Stomach (tissue), 9 donors: ENCODE results near the gene PLEKHH1. TPM values are rescaled to one million over a fixed set of nuclear protein-coding genes. Genes with fewer than 3 reads are reported as not detected.

ENCODE experiments used
- DNase-seq, 2 donors: peaks; one replicate each; pipeline versions ENCODE4 v3.0.0 to v3.0.0-alpha.2; 2013 to 2019
- H3K27ac ChIP-seq, 5 donors: fragments of 200-600 bp in 4 of 5; sonication (generic) in 4 of 5; one replicate each; pipeline ENCODE4 v1.5.1; 2013 to 2019; ENCODE audit warnings: mild to moderate bottlenecking in 1 of 5, moderate library complexity in 1 of 5
- H3K27me3 ChIP-seq, 3 donors: fragments of 200-600 bp; sonication (generic); one replicate each; pipeline ENCODE4 v1.5.1; 2017 to 2019; ENCODE audit warnings: mixed run types in 1 of 3
- H3K36me3 ChIP-seq, 4 donors: fragments of 200-600 bp; sonication (generic); 1 replicate in 3 of 4; 2 replicates in 1 of 4; pipeline ENCODE4 v1.5.1; 2016 to 2019
- H3K4me1 ChIP-seq, 4 donors: fragments of 200-600 bp; sonication (generic); one replicate each; pipeline ENCODE4 v1.5.1; 2016 to 2019
- H3K4me3 ChIP-seq, 4 donors: fragments of 200-600 bp; sonication (generic) in 3 of 4; one replicate each; pipeline ENCODE4 v1.5.1; 2016 to 2019; ENCODE audit warnings: mild to moderate bottlenecking in 1 of 4
- H3K9me3 ChIP-seq, 4 donors: fragments of 200-600 bp; sonication (generic); one replicate each; pipeline ENCODE4 v1.5.1; 2016 to 2019
- EP300 ChIP-seq: sonication (generic); formaldehyde crosslinking; IDR thresholded peaks from one replicate; pipeline ENCODE4 v1.6.1; 2017; ENCODE audit warnings: antibody characterized with exemption
- POLR2A ChIP-seq, 4 donors: fragments of 450-650 bp; IDR thresholded peaks; one replicate each; pipeline ENCODE4 v1.6.1; 2016; ENCODE audit warnings: antibody characterized with exemption in 4 of 4, control low read depth in 2 of 4, mild to moderate bottlenecking in 1 of 4, moderate library complexity in 1 of 4
- POLR2AphosphoS5 ChIP-seq, 3 donors: sonication (generic); formaldehyde crosslinking; IDR thresholded peaks; one replicate each; pipeline ENCODE4 v1.6.1; 2016; ENCODE audit warnings: antibody characterized with exemption in 3 of 3
- WGBS, 5 donors: extraction: QIAGEN DNeasy Blood & Tissue Kit in 3 of 5; methylation state at CpG; one replicate each; pipeline versions ENCODE4 v1.1.5 to v1.1.7; 2013 to 2018; 5-methylcytosine and 5-hydroxymethylcytosine counted together
- intact Hi-C: fragments of 100-400 bp; cut with DNase I; formaldehyde crosslinking; loops from one replicate; pipeline ENCODE4 v1.15.1; 2023; ENCODE audit warnings: low total_unique reads
- polyA plus RNA-seq, 3 donors: library from polyadenylated mRNA; stranded (reverse); fragments of 200-250 nt; gene quantifications; one replicate each; pipeline ENCODE4 v1.2.3, GENCODE V29; 2013
- total RNA-seq, 5 donors: library from RNA; depleted of rRNA; stranded (reverse); fragments of >200 nt; gene quantifications; one replicate each; pipeline versions ENCODE4 v1.1.0 to v1.2.3, GENCODE V29; 2014 to 2016
- TF ChIP-seq, protein P1 (sequence below), 7 experiments: fragments of 450-650 bp in 4 of 7; fragments of 200-600 bp in 3 of 7; sonication (generic) in 3 of 7; IDR thresholded peaks; one replicate each; pipeline ENCODE4 v1.5.1; 2016 to 2019; ENCODE audit warnings: antibody characterized with exemption in 7 of 7, control low read depth in 2 of 7, mild to moderate bottlenecking in 1 of 7
- donor health status: healthy with polysubstance abuse.
- donor health status: Bipolar disorder and iron deficiency.
- donor health status: healthy.

Gene PLEKHH1
- total and polyA plus RNA-seq, 8 donors: 3.8 to 136 (median 31.4) TPM

DNA sequence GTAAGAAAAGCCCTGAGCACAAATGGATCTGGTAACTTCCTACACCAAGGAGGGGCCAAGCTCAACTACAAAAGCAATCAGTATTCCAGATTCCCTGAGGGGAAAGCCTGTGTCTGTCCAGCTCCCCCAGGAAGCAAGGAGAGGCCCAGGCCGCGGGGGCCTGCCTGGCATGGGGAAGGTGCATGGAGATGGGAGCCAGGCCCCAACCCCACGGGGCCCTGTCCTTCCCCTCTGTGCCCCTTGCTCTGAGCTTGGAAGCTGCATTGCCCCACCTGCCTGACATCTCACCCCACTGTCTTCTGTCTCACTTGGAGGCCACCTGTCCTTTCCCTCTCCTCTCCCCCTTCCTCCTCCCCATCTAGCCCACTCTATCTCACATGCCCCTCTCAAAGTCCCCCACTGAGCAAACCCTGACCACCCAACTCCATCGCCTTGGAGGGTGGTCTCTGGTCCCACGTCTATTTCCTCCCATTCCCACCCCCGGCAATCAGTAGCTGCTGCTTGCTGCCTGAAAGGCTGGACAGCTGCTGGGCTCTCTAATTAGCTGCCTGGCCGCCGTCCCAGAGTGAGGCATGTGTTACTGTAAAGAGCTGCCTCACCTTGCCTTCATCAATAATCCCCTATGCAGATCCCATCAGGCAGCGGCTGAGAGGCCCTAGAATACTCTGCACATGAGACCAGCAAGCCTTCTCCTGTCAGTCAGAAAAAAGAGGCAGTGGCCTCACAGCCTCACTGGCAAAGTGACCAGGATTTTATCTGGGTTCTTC is 41.2 kb upstream of the PLEKHH1 start:
- Histone ChIP-seq H3K36me3 (no peaks in the 10 kb centered on the region), H3K9me3 (peaks cover 5 to 17% (median 13%) of the 10 kb centered on the region in 4 donors), H3K4me1 (peaks cover 0 to 29% (median 14%) of the 10 kb centered on the region in 4 donors), H3K27me3 (no peaks in the 10 kb centered on the region), H3K4me3 (no peak overlapping the region), H3K27ac (no peak overlapping the region)
- DNase-seq: peak in 1 of 2 donors; percentile 84
- WGBS, 5 donors: 50 to 63% (median 62%) methylated on average over 9 of the region's 9 CpGs
- TF ChIP-seq, protein P1, sequence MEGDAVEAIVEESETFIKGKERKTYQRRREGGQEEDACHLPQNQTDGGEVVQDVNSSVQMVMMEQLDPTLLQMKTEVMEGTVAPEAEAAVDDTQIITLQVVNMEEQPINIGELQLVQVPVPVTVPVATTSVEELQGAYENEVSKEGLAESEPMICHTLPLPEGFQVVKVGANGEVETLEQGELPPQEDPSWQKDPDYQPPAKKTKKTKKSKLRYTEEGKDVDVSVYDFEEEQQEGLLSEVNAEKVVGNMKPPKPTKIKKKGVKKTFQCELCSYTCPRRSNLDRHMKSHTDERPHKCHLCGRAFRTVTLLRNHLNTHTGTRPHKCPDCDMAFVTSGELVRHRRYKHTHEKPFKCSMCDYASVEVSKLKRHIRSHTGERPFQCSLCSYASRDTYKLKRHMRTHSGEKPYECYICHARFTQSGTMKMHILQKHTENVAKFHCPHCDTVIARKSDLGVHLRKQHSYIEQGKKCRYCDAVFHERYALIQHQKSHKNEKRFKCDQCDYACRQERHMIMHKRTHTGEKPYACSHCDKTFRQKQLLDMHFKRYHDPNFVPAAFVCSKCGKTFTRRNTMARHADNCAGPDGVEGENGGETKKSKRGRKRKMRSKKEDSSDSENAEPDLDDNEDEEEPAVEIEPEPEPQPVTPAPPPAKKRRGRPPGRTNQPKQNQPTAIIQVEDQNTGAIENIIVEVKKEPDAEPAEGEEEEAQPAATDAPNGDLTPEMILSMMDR (IDR thresholded peaks at IDR 0.05): no peak
- TF ChIP-seq POLR2AphosphoS5 (IDR thresholded peaks at IDR 0.05): no peak
- TF ChIP-seq POLR2A (IDR thresholded peaks at IDR 0.05): no peak
- TF ChIP-seq EP300: no peak
- intact Hi-C loops: no loop called here

DNA sequence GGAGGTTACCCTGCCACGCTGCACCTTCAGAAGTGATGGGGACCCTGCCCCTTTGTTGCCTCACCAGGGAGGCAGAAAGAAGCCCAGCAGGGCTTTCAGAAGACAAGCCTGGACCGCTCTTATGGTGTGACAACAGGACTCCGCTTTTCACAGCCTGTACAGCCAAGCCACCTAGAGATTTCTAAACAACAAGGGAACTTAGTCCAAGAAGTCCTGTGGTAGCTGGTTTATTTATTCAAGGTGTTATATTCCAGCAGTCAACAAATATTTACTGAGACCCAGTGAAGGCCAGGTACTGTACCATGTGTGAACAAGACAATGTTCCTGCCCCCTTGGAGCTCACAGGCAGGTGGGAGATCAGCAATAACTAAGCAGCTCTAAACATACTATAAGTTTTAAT is 40.6 kb upstream of the PLEKHH1 start:
- H3K4me1 ChIP-seq: peaks cover 0 to 28% (median 14%) of the 10 kb centered on the region in 4 donors
- no peaks in the 10 kb centered on the region for H3K36me3 ChIP-seq
- TF ChIP-seq EP300 (no peak), POLR2AphosphoS5 (IDR thresholded peaks at IDR 0.05) (no peak), POLR2A (IDR thresholded peaks at IDR 0.05) (no peak)
- TF ChIP-seq, protein P1 (IDR thresholded peaks at IDR 0.05): no peak
- WGBS, 5 donors: 57 to 91% (median 75%) methylated on average over 3 of the region's 3 CpGs
- intact Hi-C loops: no loop called here
- no peaks in the 10 kb centered on the region for H3K27me3 ChIP-seq
- H3K9me3 ChIP-seq: peaks cover 5 to 17% (median 13%) of the 10 kb centered on the region in 4 donors
- no peak overlapping the region for H3K27ac ChIP-seq
- DNase-seq: no peak
- no peak overlapping the region for H3K4me3 ChIP-seq

DNA sequence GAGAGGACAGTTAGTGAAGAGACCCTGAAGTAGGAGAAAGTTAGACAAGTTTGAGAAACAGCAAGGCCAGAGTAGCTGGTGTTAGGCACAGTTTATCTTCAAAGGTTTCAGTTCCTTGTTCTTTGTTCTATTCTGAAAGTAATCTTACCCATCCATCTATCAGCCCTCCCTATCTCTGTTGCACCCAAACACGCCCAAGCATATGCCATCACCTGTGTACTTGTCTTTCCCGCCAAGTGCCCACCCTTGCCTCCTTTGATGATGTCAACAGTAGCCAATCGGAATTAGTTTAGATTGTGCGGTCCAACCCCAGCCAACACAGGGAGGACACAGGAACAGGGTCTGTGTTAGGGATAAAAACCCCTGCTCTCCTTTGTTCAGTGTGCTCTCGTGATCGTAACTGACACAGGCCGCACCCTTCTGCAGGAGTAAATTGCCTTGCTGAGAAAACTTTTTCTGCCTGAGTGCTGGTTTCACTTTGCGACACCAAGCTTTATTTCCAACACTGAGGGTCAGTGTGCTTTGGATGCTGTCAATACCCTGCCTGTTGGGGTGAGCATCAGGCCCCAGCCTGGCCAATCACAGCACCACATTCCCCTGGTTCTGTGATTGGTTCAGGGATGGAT is 39.9 kb upstream of the PLEKHH1 start:
- Histone ChIP-seq H3K4me1 (peaks cover 0 to 21% (median 13%) of the 10 kb centered on the region in 4 donors), H3K9me3 (peaks cover 5 to 17% (median 13%) of the 10 kb centered on the region in 4 donors), H3K4me3 (no peak overlapping the region), H3K27ac (no peak overlapping the region), H3K27me3 (no peaks in the 10 kb centered on the region), H3K36me3 (no peaks in the 10 kb centered on the region)
- no peak for DNase-seq
- TF ChIP-seq EP300 (no peak), POLR2A (IDR thresholded peaks at IDR 0.05) (no peak)
- intact Hi-C loops: no loop called here
- WGBS, 5 donors: 93 to 98% (median 95%) methylated on average over 8 of the region's 8 CpGs

DNA sequence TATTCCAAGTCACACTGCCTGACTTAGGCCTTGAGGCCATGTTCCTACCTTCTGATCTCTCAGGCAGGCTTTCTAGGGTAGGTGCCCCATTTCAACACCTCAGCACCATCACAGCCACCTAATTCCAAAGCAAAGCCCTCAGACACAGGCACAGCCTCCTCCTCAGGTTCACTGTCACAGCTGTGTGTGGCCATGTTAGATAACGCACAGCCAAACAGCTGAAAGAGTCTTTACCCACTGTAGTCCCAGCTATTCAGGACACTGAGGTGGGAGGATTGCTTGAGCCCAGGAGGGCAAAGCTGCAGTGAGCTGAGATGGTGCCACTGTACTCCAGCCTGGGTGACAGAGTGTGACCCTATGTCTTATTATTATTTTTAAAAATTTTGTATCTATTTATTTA is 37.3 kb upstream of the PLEKHH1 start:
- DNase-seq: no peak
- no peak overlapping the region for H3K4me3 ChIP-seq
- no peak overlapping the region for H3K27ac ChIP-seq
- peaks cover 5 to 17% (median 13%) of the 10 kb centered on the region in 4 donors for H3K9me3 ChIP-seq
- TF ChIP-seq EP300: no peak
- TF ChIP-seq, protein P1 (IDR thresholded peaks at IDR 0.05): no peak
- no peak for TF ChIP-seq POLR2A (IDR thresholded peaks at IDR 0.05)
- no peak for TF ChIP-seq POLR2AphosphoS5 (IDR thresholded peaks at IDR 0.05)
- no peaks in the 10 kb centered on the region for H3K36me3 ChIP-seq
- intact Hi-C loops: no loop called here
- WGBS, 5 donors: 89 to 100% (median 97%) methylated on average over 1 of the region's 1 CpG
- H3K27me3 ChIP-seq: no peaks in the 10 kb centered on the region
- peaks cover 0 to 14% (median 5%) of the 10 kb centered on the region in 4 donors for H3K4me1 ChIP-seq
